H1 (cell line): ENCODE results near the gene KCP. TPM values are rescaled to one million over a fixed set of nuclear protein-coding genes. Genes with fewer than 3 reads are reported as not detected.

ENCODE experiments used
- HDAC2 ChIP-seq, 2 experiments: fragments of 300-600 bp in 1 of 2; sonication (generic) in 1 of 2; IDR thresholded peaks; 2 replicates each; pipeline ENCODE4 v1.6.1; 2011 to 2012; ENCODE audit warnings: low read depth in 2 of 2, low read length in 2 of 2, mild to moderate bottlenecking in 2 of 2, moderate library complexity in 2 of 2, borderline replicate concordance in 1 of 2, inconsistent platforms in 1 of 2
- polyA plus RNA-seq, 7 experiments: library from polyadenylated mRNA; depleted of rRNA in 3 of 7; stranded (reverse) in 5 of 7; unstranded in 2 of 7; fragments of >200 nt in 5 of 7; fragments of 200-250 nt in 2 of 7; gene quantifications; 1 replicate in 5 of 7; 2 replicates in 1 of 7; 4 replicates in 1 of 7; pipeline versions ENCODE4 v1.2.1 to v1.2.3, GENCODE V29; 2011 to 2013; ENCODE audit warnings: missing spikeins in 2 of 7, mixed read lengths in 2 of 7
- total RNA-seq: library from RNA; stranded (reverse); fragmentation: NEBNext Ultra II Directional; extraction: Animal tissue kit (Norgen Biotek cat#: 25700); gene quantifications from 2 replicates; pipeline ENCODE4 v1.2.1, GENCODE V29; 2021

The KCP gene
- total and polyA plus RNA-seq, 2 of the 8 experiments (the other 6 are each of a cell fraction or from before 2014, with no cell fraction given) = 1.3 to 2.0 TPM

DNA sequence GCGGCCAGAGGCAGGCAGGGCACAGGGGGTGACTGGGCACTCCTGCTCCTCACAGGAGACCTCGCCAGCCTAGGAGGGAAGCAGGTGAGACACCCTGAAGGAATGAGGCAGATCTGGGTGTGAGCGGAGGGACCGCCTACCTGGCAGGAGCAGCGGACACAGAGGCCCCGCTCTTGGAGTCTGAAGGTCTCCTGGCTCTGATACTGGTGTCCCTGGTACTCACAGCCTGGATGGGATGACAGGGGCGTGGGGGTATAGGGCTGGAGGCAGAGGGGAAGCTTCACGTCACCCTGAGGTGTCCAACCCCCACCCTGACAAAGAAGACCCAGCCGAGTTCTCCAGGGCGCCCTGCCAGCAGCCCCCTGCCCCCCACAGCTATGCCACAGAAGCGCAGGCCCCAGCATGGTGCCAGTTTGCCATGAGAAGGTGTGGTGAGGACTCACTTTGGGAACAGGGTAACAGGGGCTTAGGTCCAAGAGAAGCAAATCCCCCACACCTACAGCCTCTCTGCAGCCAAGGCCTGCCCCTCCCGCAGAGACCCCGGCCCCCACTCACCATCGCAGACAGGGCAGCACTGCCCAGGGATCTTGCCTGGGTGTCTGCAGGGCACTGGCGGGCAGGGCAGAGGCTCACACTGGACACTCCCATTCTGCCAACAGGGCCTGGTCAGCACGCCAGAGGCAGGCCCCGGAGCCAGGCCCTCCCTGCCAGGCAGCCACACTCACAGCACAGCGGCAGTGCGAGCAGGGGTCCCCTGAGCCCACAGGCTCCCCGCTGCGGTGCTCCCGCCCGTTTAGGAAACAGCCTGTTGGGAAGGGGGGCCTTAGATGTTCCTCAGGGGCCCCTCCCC lies 17.0 kb downstream of the KCP start (continued):
- TF ChIP-seq HDAC2 (IDR thresholded peaks at IDR 0.05; ENCODE audit: borderline replicate concordance in 1 of 2, low read depth in 2 of 2, low read length in 2 of 2) = no peak
- TF ChIP-seq, all 59 proteins: peak for 0
